ENCODE results near the gene QRICH1.

QRICH1 gene

GRCh38 chr3:49124203-49124602, 30.3 kb upstream of the QRICH1 start:
- TF ChIP-seq SIN3A (IDR thresholded peaks at IDR 0.05; ENCODE audit: borderline replicate concordance, insufficient read depth, low read length): no peak
- no peak for TF ChIP-seq TAF1 (IDR thresholded peaks at IDR 0.05; ENCODE audit: borderline replicate concordance, insufficient read depth, low read length)
- no peak for TF ChIP-seq REST (IDR thresholded peaks at IDR 0.05; ENCODE audit: insufficient read depth in 1 of 2, low read depth in 2 of 2, low read length in 2 of 2)
- no peak for TF ChIP-seq POLR2AphosphoS5 (IDR thresholded peaks at IDR 0.05; ENCODE audit: low read depth, low read length)
- TF ChIP-seq FOXP2 (optimal IDR thresholded peaks at IDR 0.05; ENCODE audit: borderline replicate concordance, extremely low read depth, extremely low read length, insufficient read depth): no peak

- TF ChIP-seq SIN3A (IDR thresholded peaks at IDR 0.05; ENCODE audit: borderline replicate concordance, insufficient read depth, low read length): no peak
Observed at GRCh38 chr3:49123687-49124086, 29.8 kb upstream of the QRICH1 start.

GRCh38 chr3:49122886-49123545, 29.1 kb upstream of the QRICH1 start:
- TF ChIP-seq POLR2AphosphoS5 (IDR thresholded peaks at IDR 0.05; ENCODE audit: low read depth, low read length) (no peak), FOXP2 (optimal IDR thresholded peaks at IDR 0.05; ENCODE audit: borderline replicate concordance, extremely low read depth, extremely low read length, insufficient read depth) (no peak), TAF1 (IDR thresholded peaks at IDR 0.05; ENCODE audit: borderline replicate concordance, insufficient read depth, low read length) (no peak), SIN3A (IDR thresholded peaks at IDR 0.05; ENCODE audit: borderline replicate concordance, insufficient read depth, low read length) (no peak), REST (IDR thresholded peaks at IDR 0.05; ENCODE audit: insufficient read depth in 1 of 2, low read depth in 2 of 2, low read length in 2 of 2) (no peak)

- TF ChIP-seq TAF1 (IDR thresholded peaks at IDR 0.05; ENCODE audit: borderline replicate concordance, insufficient read depth, low read length) (no peak), SIN3A (IDR thresholded peaks at IDR 0.05; ENCODE audit: borderline replicate concordance, insufficient read depth, low read length) (no peak), REST (IDR thresholded peaks at IDR 0.05; ENCODE audit: insufficient read depth in 1 of 2, low read depth in 2 of 2, low read length in 2 of 2) (no peak), POLR2AphosphoS5 (IDR thresholded peaks at IDR 0.05; ENCODE audit: low read depth, low read length) (no peak), FOXP2 (optimal IDR thresholded peaks at IDR 0.05; ENCODE audit: borderline replicate concordance, extremely low read depth, extremely low read length, insufficient read depth) (no peak)
Observed at GRCh38 chr3:49122451-49122850, 28.6 kb upstream of the QRICH1 start.

- TF ChIP-seq SIN3A (IDR thresholded peaks at IDR 0.05; ENCODE audit: borderline replicate concordance, insufficient read depth, low read length) (no peak), TAF1 (IDR thresholded peaks at IDR 0.05; ENCODE audit: borderline replicate concordance, insufficient read depth, low read length) (no peak), POLR2AphosphoS5 (IDR thresholded peaks at IDR 0.05; ENCODE audit: low read depth, low read length) (no peak), REST (IDR thresholded peaks at IDR 0.05; ENCODE audit: insufficient read depth in 1 of 2, low read depth in 2 of 2, low read length in 2 of 2) (no peak), FOXP2 (optimal IDR thresholded peaks at IDR 0.05; ENCODE audit: borderline replicate concordance, extremely low read depth, extremely low read length, insufficient read depth) (no peak)
Observed at GRCh38 chr3:49122022-49122421, 28.2 kb upstream of the QRICH1 start.
